HEK293T (cell line): ENCODE results near the gene MAU2.

ENCODE experiments used
- CTCF ChIA-PET: fragments of 350-600 bp; formaldehyde crosslinking; extraction: SDS; loops from one replicate; lab custom pipeline; 2021; ENCODE audit warnings: antibody characterized with exemption, inconsistent platforms; lab: Yijun Ruan, JAX
- POLR2A ChIA-PET: fragments of 350-600 bp; formaldehyde crosslinking; extraction: SDS; loops from one replicate; lab custom pipeline; 2020; ENCODE audit warnings: antibody characterized with exemption, inconsistent platforms; lab: Yijun Ruan, JAX
- DNase-seq: peaks from one replicate; pipeline ENCODE4 v3.0.0; 2012; ENCODE audit warnings: mixed read lengths; ENCODE audit errors: extremely low spot score
- ARNT ChIP-seq: fragments of 450-650 bp; IDR thresholded peaks from 2 replicates; pipeline ENCODE4 v1.6.1; 2017; ENCODE audit warnings: mild to moderate bottlenecking
- BHLHE40 ChIP-seq: fragments of 450-650 bp; IDR thresholded peaks from 2 replicates; pipeline ENCODE4 v1.6.1; 2016; ENCODE audit warnings: mild to moderate bottlenecking, moderate library complexity, borderline replicate concordance
- CTBP1 ChIP-seq: fragments of 450-650 bp; IDR thresholded peaks from 2 replicates; pipeline ENCODE4 v1.6.1; 2016; ENCODE audit warnings: borderline replicate concordance
- ELF4 ChIP-seq: fragments of 450-650 bp; IDR thresholded peaks from 2 replicates; pipeline ENCODE4 v1.6.1; 2017; ENCODE audit warnings: antibody characterized with exemption
- FOXA1 ChIP-seq: fragments of 450-650 bp; IDR thresholded peaks from 2 replicates; pipeline ENCODE4 v1.6.1; 2016; ENCODE audit warnings: mild to moderate bottlenecking
- FOXK2 ChIP-seq: fragments of 450-650 bp; IDR thresholded peaks from 2 replicates; pipeline ENCODE4 v1.6.1; 2016; ENCODE audit warnings: mild to moderate bottlenecking
- FOXM1 ChIP-seq: fragments of 450-650 bp; IDR thresholded peaks from 2 replicates; pipeline ENCODE4 v1.6.1; 2017; ENCODE audit warnings: mild to moderate bottlenecking, borderline replicate concordance
- HDGF ChIP-seq: fragments of 450-650 bp; IDR thresholded peaks from 2 replicates; pipeline ENCODE4 v1.6.1; 2017; ENCODE audit warnings: antibody characterized with exemption, borderline replicate concordance
- L3MBTL2 ChIP-seq: fragments of 450-650 bp; conservative IDR thresholded peaks from 2 replicates; pipeline ENCODE4 v1.6.1; 2016; ENCODE audit warnings: mild to moderate bottlenecking
- LEF1 ChIP-seq: fragments of 450-650 bp; IDR thresholded peaks from 2 replicates; pipeline ENCODE4 v1.6.1; 2017; ENCODE audit warnings: mild to moderate bottlenecking, borderline replicate concordance
- NFRKB ChIP-seq: fragments of 450-650 bp; IDR thresholded peaks from 2 replicates; pipeline ENCODE4 v1.6.1; 2016; ENCODE audit warnings: mild to moderate bottlenecking, moderate library complexity
- SP1 ChIP-seq: fragments of 450-650 bp; IDR thresholded peaks from 2 replicates; pipeline ENCODE4 v1.6.1; 2017
- SUZ12 ChIP-seq: fragments of 450-650 bp; IDR thresholded peaks from 2 replicates; pipeline ENCODE4 v1.6.1; 2016; ENCODE audit warnings: mild to moderate bottlenecking
- TARDBP ChIP-seq: fragments of 450-650 bp; IDR thresholded peaks from 2 replicates; pipeline ENCODE4 v1.6.1; 2016
- ZNF384 ChIP-seq: fragments of 450-650 bp; IDR thresholded peaks from 2 replicates; pipeline ENCODE4 v1.6.1; 2016
- TF ChIP-seq, protein P1 (sequence below): fragments of 450-650 bp; IDR thresholded peaks from 2 replicates; pipeline ENCODE4 v1.6.1; 2016

The MAU2 gene

GRCh38 chr19:19276386-19276785 lies 44.2 kb upstream of the MAU2 start:
- DNase-seq = no peak
- ChIA-PET POLR2A (no interaction called here), CTCF (no interaction called here)
- TF ChIP-seq FOXA1 = no peak
- no peak for TF ChIP-seq SP1
- TF ChIP-seq FOXM1 = no peak
- TF ChIP-seq ELF4 = no peak
- TF ChIP-seq CTBP1 = no peak
- no peak for TF ChIP-seq L3MBTL2
- no peak for TF ChIP-seq TARDBP
- no peak for TF ChIP-seq BHLHE40
- no peak for TF ChIP-seq NFRKB
- no peak for TF ChIP-seq ZNF384
- no peak for TF ChIP-seq FOXK2
- no peak for TF ChIP-seq ARNT
- TF ChIP-seq, protein P1, sequence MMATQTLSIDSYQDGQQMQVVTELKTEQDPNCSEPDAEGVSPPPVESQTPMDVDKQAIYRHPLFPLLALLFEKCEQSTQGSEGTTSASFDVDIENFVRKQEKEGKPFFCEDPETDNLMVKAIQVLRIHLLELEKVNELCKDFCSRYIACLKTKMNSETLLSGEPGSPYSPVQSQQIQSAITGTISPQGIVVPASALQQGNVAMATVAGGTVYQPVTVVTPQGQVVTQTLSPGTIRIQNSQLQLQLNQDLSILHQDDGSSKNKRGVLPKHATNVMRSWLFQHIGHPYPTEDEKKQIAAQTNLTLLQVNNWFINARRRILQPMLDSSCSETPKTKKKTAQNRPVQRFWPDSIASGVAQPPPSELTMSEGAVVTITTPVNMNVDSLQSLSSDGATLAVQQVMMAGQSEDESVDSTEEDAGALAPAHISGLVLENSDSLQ = no peak
- TF ChIP-seq LEF1 = no peak
- TF ChIP-seq SUZ12 = no peak
- no peak for TF ChIP-seq HDGF

GRCh38 chr19:19276851-19277250 lies 43.8 kb upstream of the MAU2 start:
- CTCF ChIA-PET = no interaction called here
- no peak for DNase-seq
- POLR2A ChIA-PET = no interaction called here

GRCh38 chr19:19278315-19278714 lies 42.3 kb upstream of the MAU2 start:
- DNase-seq = no peak
- ChIA-PET POLR2A (no interaction called here), CTCF (no interaction called here)
- no peak for TF ChIP-seq ELF4
- TF ChIP-seq BHLHE40 = no peak
- TF ChIP-seq SUZ12 = no peak
- no peak for TF ChIP-seq ARNT
- TF ChIP-seq FOXA1 = no peak
- TF ChIP-seq, protein P1 = no peak
- TF ChIP-seq NFRKB = no peak
- no peak for TF ChIP-seq L3MBTL2
- no peak for TF ChIP-seq LEF1
- TF ChIP-seq FOXM1 = no peak
- TF ChIP-seq HDGF = no peak
- no peak for TF ChIP-seq ZNF384
- TF ChIP-seq SP1 = no peak
- no peak for TF ChIP-seq TARDBP
- no peak for TF ChIP-seq CTBP1
- no peak for TF ChIP-seq FOXK2

More at GRCh38 chr19:19276851-19277250, 43.8 kb upstream of the MAU2 start:
- TF ChIP-seq ARNT = no peak
- TF ChIP-seq SP1 = no peak
- no peak for TF ChIP-seq LEF1
- TF ChIP-seq, protein P1 = no peak
- no peak for TF ChIP-seq ZNF384
- TF ChIP-seq BHLHE40 = no peak
- no peak for TF ChIP-seq SUZ12

GRCh38 chr19:19279062-19279612 lies 41.5 kb upstream of the MAU2 start:
- CTCF ChIA-PET = no interaction called here
- POLR2A ChIA-PET = no interaction called here
- no peak for TF ChIP-seq TARDBP
- TF ChIP-seq SP1 = no peak
- TF ChIP-seq ELF4 = no peak
- TF ChIP-seq LEF1 = no peak
- no peak for TF ChIP-seq HDGF
- TF ChIP-seq CTBP1 = no peak
- TF ChIP-seq ARNT = no peak
- no peak for TF ChIP-seq FOXM1
- TF ChIP-seq L3MBTL2 = no peak
- TF ChIP-seq, protein P1 = no peak
- DNase-seq = no peak

DNA sequence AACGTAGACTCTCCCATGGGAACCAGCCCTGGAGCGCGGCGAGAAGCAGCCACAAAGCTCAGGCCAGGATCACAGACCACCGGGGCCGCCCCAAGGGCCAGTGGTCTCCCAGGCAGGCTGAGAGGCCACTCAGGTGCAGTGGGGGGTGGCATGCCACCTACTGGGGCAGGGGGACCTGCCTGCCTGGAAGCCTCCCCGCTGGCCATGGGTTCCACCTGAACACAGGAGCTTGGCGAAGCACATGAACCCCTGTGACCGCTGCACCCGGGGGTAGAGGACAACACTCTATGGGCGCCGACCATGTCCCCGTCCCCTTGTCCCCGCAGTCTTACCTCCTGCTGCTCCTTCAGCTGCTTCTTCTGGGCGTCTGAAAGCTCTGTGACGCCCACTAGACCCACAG lies 40.8 kb upstream of the MAU2 start:
- TF ChIP-seq SUZ12 = no peak
- no peak for TF ChIP-seq SP1
- TF ChIP-seq ARNT = no peak
- TF ChIP-seq BHLHE40 = no peak
- no peak for TF ChIP-seq HDGF
- TF ChIP-seq, protein P1 = no peak
- TF ChIP-seq LEF1 = no peak
- no peak for DNase-seq
- POLR2A ChIA-PET = no interaction called here
- CTCF ChIA-PET = no interaction called here
